Measurements from ENCODE around the gene CUX1.

CUX1 gene

GRCh38 chr7:101814991-101815825 is 2.2 kb upstream of the CUX1 start:
- peak overlapping the region; percentile 65 for H3K4me3 ChIP-seq (ENCODE audit: low read length)
- no peak for DNase-seq (ENCODE audit: low read depth)
- TF ChIP-seq, protein P1, sequence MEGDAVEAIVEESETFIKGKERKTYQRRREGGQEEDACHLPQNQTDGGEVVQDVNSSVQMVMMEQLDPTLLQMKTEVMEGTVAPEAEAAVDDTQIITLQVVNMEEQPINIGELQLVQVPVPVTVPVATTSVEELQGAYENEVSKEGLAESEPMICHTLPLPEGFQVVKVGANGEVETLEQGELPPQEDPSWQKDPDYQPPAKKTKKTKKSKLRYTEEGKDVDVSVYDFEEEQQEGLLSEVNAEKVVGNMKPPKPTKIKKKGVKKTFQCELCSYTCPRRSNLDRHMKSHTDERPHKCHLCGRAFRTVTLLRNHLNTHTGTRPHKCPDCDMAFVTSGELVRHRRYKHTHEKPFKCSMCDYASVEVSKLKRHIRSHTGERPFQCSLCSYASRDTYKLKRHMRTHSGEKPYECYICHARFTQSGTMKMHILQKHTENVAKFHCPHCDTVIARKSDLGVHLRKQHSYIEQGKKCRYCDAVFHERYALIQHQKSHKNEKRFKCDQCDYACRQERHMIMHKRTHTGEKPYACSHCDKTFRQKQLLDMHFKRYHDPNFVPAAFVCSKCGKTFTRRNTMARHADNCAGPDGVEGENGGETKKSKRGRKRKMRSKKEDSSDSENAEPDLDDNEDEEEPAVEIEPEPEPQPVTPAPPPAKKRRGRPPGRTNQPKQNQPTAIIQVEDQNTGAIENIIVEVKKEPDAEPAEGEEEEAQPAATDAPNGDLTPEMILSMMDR (conservative IDR thresholded peaks at IDR 0.05; ENCODE audit: low read length), result no peak; the same call in 1 of the 2 replicates

DNA sequence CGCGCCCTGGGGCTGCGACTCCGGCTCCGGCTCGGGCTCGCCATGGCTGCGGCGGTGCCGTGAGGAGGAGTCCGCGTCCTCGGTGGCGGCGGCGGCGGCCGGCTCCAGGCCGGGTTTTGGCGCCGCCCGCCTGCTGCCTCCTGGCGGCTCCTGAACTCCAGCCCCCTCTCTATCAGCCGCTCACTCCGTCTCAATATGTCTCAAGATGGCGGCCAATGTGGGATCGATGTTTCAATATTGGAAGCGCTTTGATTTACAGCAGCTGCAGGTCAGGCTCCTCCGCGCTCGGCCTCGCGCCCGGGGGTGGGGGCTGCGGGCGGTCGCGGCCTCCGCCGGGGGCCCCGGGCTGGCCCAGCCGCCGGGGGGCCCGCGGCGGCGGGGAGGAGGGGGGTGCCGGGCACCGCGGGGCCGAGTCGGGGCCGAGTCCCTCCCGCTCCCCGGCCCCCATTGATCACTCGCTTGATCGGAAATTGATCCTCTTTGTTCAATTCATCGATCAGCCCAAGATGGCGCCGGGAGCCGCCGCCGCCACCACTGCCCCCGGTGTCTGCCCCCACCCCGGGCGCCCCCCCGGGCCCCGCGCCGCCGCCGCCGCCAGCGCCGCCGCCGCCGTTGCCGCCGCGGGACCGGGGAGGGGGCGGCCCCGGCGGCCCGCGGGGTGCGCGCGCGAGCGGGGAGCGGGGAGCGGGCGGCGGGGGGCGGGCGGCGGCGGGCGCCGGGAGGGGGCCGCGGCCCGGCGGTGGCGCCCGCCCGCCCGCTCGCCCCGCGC is 1.4 kb upstream of the CUX1 start:
- TF ChIP-seq, protein P1 (conservative IDR thresholded peaks at IDR 0.05; ENCODE audit: low read length), result peak; percentile 28; the same call in 1 of the 2 replicates
- DNase-seq (ENCODE audit: low read depth), result peak; percentile 82
- H3K4me3 ChIP-seq (ENCODE audit: low read length), result peak overlapping the region; percentile 66

DNA sequence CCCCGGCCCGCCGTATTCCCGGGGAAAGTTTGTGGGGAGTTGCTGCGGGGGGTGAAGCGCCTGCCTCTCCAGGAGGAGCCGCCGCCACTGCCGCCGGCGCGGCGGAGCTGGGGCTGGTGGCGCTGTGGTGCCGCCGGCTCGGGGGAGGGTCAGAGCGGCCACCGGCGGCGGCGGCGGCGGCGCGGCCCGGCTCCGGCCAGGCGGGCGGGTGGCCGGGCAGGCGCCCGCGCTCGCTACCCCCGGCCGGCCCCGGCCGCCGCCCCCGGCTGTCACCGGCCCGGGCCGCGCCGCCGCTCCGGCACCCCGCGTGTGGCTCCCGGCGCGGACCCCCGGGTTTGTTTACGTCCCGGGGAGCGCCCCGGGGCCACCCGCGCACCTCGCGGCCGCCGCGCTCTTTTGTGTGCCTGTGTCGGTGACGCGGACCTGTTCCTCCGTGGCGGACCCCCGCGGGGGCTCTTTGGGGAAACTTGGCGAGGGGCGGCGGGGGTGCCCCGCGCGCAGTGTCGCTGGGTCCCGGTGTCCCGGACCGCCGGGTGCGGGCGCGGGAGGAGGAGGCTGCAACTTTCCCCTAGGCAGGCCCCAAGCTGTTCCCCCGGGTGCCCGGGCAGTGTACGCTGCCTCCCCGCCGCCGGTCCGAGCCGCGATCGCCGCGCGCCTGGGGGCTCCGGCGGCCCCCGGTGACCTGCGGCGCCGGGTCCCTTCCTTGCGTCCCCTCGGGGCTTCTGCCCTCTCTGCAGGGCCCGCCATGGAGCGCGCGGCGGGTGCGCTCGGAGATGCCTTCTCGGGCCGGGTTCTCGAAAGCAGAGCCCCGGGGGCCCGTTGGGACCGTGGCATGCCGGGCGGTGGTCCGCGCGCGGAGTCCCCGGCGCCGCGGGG is 593 bp upstream of the CUX1 start:
- peak; percentile 47 for DNase-seq (ENCODE audit: low read depth)
- TF ChIP-seq, protein P1 (conservative IDR thresholded peaks at IDR 0.05; ENCODE audit: low read length), result no peak; the same call in 1 of the 2 replicates

GRCh38 chr7:101818287-101819071 is 1.1 kb downstream of the CUX1 start:
- peak overlapping the region; percentile 13; the same call in 1 of the 2 replicates for H3K4me3 ChIP-seq (ENCODE audit: low read length)
- TF ChIP-seq, protein P1 (conservative IDR thresholded peaks at IDR 0.05; ENCODE audit: low read length), result no peak
- DNase-seq (ENCODE audit: low read depth), result no peak

More for the DNA sequence above, 593 bp upstream of the CUX1 start:
- peak overlapping the region; percentile 58 for H3K4me3 ChIP-seq (ENCODE audit: low read length)

GRCh38 chr7:101819183-101819582 is 1.8 kb downstream of the CUX1 start:
- TF ChIP-seq, protein P1 (conservative IDR thresholded peaks at IDR 0.05; ENCODE audit: low read length), result no peak
- DNase-seq (ENCODE audit: low read depth), result no peak
- H3K4me3 ChIP-seq (ENCODE audit: low read length), result no peak overlapping the region

GRCh38 chr7:101819913-101820522 is 2.6 kb downstream of the CUX1 start:
- H3K4me3 ChIP-seq (ENCODE audit: low read length), result no peak overlapping the region
- TF ChIP-seq, protein P1 (conservative IDR thresholded peaks at IDR 0.05; ENCODE audit: low read length), result no peak
- no peak for DNase-seq (ENCODE audit: low read depth)

Data from AG10803 (cell line).